ENCODE results near the gene KMT2A. TPM values are rescaled to one million over a fixed set of nuclear protein-coding genes. Genes with fewer than 3 reads are reported as not detected.
"Not testable (repeated sequence)": the region's sequence is repeated elsewhere in the genome, so short reads cannot be mapped to it uniquely, and the experiment has no call there.

Gene KMT2A
- total RNA-seq, 2 donors from 2014 or later, result 33.8 to 45.1 TPM

- DNase-seq, result no peak
- Histone ChIP-seq H3K9ac (ENCODE audit: low read depth in 2 of 2, low read length in 2 of 2) (no peak overlapping the region), H3K4me3 (no peak overlapping the region), H3K4me1 (no peaks in the 10 kb centered on the region), H3K9me3 (no peaks in the 10 kb centered on the region), H3K36me3 (no peaks in the 10 kb centered on the region), H3K27me3 (no peaks in the 10 kb centered on the region), H3K27ac (no peak overlapping the region)
- no peak for TF ChIP-seq CTCF (IDR thresholded peaks at IDR 0.05)
- intact Hi-C loops (cut with DNase I), result no loop called here
Observed at GRCh38 chr11:118449316-118449918, 13.1 kb downstream of the KMT2A start.

- Histone ChIP-seq H3K27me3 (no peaks in the 10 kb centered on the region), H3K36me3 (no peaks in the 10 kb centered on the region), H3K4me3 (no peak overlapping the region), H3K9me3 (no peaks in the 10 kb centered on the region), H3K27ac (no peak overlapping the region), H3K4me1 (no peaks in the 10 kb centered on the region), H3K9ac (ENCODE audit: low read depth in 2 of 2, low read length in 2 of 2) (no peak overlapping the region)
- no peak for TF ChIP-seq CTCF (IDR thresholded peaks at IDR 0.05)
- intact Hi-C loops (cut with DNase I), result no loop called here
- no peak for DNase-seq
Observed at GRCh38 chr11:118450451-118450850, 14.2 kb downstream of the KMT2A start.

GRCh38 chr11:118462178-118462577 lies 25.9 kb downstream of the KMT2A start:
- no peak overlapping the region for H3K4me3 ChIP-seq
- H3K27me3 ChIP-seq, result no peaks in the 10 kb centered on the region
- no peak for TF ChIP-seq CTCF (IDR thresholded peaks at IDR 0.05)
- no peaks in the 10 kb centered on the region for H3K36me3 ChIP-seq
- no peaks in the 10 kb centered on the region for H3K9me3 ChIP-seq
- no peaks in the 10 kb centered on the region for H3K4me1 ChIP-seq
- H3K27ac ChIP-seq, result no peak overlapping the region
- H3K9ac ChIP-seq (ENCODE audit: low read depth in 2 of 2, low read length in 2 of 2), result no peak overlapping the region
- no peak for DNase-seq
- intact Hi-C loops (cut with DNase I), result no loop called here

- DNase-seq; H3K9me3 ChIP-seq; intact Hi-C loops (cut with DNase I): not testable (repeated sequence)
Observed at GRCh38 chr11:118468968-118469367, 32.7 kb downstream of the KMT2A start.

GRCh38 chr11:118471030-118471429 lies 34.7 kb downstream of the KMT2A start:
- no peak for TF ChIP-seq CTCF (IDR thresholded peaks at IDR 0.05)
- intact Hi-C loops (cut with DNase I), result no loop called here
- H3K27ac ChIP-seq, result no peak overlapping the region
- H3K4me3 ChIP-seq, result no peak overlapping the region
- no peak overlapping the region for H3K9ac ChIP-seq (ENCODE audit: low read depth in 2 of 2, low read length in 2 of 2)
- H3K9me3 ChIP-seq, result no peaks in the 10 kb centered on the region
- no peak for DNase-seq
- H3K27me3 ChIP-seq, result no peaks in the 10 kb centered on the region
- H3K36me3 ChIP-seq, result no peaks in the 10 kb centered on the region
- H3K4me1 ChIP-seq, result no peaks in the 10 kb centered on the region

More at GRCh38 chr11:118468968-118469367, 32.7 kb downstream of the KMT2A start:
- H3K4me3 ChIP-seq; H3K27me3 ChIP-seq; H3K36me3 ChIP-seq; H3K27ac ChIP-seq; H3K9ac ChIP-seq (ENCODE audit: low read depth in 2 of 2, low read length in 2 of 2); H3K4me1 ChIP-seq: not testable (repeated sequence)

- no peak for DNase-seq
- Histone ChIP-seq H3K36me3 (peaks cover 11% of the 10 kb centered on the region), H3K9ac (ENCODE audit: low read depth in 2 of 2, low read length in 2 of 2) (no peak overlapping the region), H3K4me3 (no peak overlapping the region), H3K4me1 (no peaks in the 10 kb centered on the region), H3K9me3 (no peaks in the 10 kb centered on the region), H3K27ac (no peak overlapping the region), H3K27me3 (no peaks in the 10 kb centered on the region)
- TF ChIP-seq CTCF (IDR thresholded peaks at IDR 0.05), result no peak
- intact Hi-C loops (cut with DNase I), result no loop called here
Observed at GRCh38 chr11:118473537-118473936, 37.2 kb downstream of the KMT2A start.
